CD4-positive, alpha-beta T cell treated with Interleukin-2 at 100 ng/mL for 4 hours (primary cell): ENCODE measurements around the gene YEATS2.
"Not testable (repeated sequence)": the region's sequence is repeated elsewhere in the genome, so short reads cannot be mapped to it uniquely, and the experiment has no call there.

ENCODE experiments used
- DNase-seq: peaks from one replicate; pipeline ENCODE4 v3.0.0-alpha.2; 2020; ENCODE audit warnings: low spot score

Gene YEATS2

DNA sequence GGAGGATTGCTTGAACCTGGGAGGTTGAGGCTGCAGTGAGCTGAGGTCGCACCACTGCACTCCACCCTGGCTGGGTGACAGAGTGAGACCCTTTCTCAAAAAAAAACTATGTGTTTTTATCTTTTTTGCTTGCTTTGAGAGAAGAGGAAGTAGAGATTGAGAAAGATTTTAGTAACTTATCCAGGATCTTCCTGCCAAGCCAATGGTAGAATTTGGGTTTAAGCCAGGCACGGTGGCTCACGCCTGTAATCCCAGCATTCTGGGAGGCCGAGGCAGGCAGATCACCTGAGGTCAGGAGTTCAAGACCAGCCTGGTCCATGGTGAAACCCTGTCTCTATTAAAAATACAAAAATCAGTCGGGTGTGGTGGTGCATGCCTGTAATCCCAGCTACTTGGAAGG is 78.9 kb downstream of the YEATS2 start:
- not testable (repeated sequence) for DNase-seq

DNA sequence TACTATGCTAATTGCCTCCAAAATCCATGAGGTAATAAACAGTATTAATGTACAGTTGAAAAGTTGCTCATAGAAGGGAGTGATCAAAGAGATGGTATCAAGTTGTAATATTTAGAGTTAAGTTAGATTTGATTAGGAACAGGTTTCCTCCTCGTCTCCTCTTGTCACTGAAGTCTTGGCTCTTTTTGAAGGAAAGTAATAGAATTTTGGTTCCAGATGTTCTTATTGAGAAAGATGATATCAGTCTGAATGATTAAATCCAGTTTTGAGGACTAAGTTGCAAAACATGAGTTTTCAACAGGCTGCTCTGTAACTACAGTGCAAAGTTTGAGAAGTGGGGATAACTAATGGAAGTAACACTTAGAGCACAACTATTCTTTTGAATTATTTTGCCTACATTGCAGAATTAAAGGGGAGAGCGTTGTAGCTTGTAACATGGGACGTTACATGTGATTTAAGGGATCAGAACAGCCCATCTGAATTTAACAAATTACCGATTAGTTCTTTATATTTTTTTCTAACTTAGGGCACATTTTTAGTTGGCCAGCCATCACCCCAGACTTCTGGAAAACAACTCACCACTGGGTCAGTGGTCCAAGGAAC is 79.5 kb downstream of the YEATS2 start:
- no peak for DNase-seq

DNA sequence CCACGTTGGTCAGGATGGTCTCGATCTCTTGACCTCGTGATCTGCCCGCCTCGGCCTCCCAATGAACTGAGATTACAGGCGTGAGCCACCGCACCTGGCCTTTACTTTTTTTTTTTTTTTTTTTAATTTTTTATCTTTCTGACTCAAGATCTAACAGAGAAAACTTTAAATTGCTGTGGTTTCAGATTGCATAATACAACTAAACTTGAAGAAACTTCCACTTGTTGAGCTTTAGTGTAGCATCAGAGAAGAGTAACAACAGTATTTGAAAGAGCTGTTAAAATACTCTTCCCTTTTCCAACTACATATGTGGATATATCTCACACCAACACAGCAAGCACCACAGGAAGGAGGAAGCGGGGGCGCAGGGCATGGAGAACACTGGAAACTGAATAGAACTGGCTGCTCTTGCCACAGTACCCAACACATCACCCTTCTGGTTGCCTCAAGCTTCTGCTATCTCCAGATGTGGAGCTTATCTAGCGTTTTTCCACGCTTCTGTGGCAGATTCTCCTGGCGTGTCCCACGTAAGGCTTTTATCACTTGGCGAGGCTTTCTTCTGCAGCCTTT is 82.4 kb downstream of the YEATS2 start:
- no peak for DNase-seq

DNA sequence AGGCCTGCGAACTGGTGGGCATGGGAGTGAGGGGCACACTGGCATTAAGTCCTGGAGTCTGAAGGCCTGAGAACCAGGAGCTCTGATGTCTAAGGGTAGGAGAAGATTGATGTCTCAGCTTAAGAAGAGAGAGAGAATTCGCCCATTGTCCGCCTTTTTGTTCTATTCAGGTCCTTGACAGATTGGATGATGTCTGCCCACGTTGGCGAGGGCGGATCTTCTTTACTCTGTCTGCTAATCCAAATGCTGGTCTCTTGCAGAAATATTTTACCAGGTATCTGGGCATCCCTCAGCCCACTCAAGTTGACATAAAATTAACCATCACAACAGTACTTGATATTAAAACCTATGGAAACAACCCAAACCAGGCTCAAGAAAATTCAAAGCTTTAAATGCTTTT is 83.6 kb downstream of the YEATS2 start:
- no peak for DNase-seq

DNA sequence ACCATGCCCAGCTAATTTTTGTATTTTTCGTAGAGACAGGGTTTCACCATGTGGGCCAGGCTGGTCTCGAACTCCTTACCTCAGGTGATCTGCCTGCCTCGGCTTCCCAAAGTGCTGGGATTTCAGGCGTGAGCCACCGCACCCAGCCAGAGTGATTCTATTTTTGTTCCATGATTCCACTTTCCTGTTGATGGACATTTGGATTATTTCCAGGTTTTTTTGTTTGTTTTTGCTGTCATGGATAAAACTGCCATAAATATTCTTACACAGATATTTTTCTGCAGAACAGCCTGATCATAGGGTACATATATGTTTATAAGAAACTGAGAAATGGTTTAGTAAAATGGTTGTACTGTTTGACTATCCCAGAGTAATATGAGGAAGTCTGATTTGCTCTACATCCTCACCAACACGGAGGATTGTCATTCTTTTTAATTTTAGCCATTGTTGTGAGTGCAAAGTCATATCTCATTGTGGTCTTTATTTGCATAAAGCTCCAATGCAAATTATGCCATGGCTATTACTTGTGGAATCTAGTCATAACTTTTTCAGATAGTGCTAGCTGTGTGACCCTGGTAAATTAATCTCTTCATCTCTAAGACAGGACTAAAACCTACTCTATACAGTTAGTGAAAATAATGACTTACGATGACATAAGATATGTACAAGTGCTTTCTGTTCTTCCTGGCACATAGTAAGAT is 85.1 kb downstream of the YEATS2 start:
- no peak for DNase-seq

DNA sequence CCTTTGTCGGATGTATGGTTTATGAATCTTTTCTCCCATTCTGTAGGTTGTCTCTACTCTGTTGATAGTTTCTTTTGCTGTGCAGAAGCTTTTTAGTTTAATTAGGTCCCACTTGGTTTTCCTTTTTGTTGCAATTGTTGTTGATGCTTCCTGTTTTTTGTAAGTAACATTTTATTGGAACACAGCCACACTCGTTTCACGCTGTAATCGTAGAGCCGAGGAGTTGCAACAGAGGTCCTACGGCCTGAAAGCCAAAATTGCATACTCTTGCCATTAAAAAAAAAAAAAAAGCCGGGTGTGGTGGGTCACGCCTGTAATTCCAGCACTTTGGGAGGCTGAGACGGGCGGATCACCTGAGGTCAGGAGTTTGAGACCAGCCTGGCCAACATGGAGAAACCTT is 86.9 kb downstream of the YEATS2 start:
- DNase-seq, result not testable (repeated sequence)

DNA sequence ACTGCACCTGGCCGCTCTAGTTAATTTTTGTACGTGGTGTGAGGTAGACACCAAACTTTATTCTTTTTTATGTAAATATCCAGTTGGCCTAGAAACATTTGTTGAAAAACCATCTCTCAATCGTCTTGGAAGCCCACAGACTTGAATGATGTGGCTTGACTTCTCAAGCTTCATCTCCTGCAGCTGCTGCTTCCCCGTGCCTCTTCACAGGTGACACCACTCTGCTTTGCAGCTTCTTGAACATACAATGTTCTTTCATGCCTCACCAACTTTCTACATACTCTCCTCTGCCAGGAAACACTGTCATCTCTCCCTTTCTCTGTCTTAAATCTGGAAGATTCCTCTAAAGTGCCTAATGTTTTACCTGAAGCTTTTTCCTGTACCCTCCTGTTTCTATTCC is 92.2 kb downstream of the YEATS2 start:
- no peak for DNase-seq

DNA sequence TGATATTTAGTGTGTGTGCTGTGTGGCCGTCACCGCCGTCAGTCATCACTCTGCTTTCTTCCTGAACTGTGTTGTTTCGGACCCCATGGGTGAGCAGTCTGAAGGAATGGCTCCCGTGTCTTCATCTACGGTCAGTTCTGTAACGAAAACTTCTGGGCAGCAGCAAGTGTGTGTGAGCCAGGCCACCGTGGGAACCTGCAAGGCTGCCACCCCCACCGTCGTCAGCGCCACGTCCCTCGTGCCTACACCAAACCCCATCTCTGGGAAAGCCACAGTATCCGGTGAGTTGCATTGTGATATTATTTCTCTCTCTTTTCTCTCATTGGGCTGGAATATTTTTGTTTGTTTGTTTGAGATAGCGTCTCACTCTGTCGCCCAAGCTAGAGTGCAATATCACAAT is 93.1 kb downstream of the YEATS2 start:
- no peak for DNase-seq

DNA sequence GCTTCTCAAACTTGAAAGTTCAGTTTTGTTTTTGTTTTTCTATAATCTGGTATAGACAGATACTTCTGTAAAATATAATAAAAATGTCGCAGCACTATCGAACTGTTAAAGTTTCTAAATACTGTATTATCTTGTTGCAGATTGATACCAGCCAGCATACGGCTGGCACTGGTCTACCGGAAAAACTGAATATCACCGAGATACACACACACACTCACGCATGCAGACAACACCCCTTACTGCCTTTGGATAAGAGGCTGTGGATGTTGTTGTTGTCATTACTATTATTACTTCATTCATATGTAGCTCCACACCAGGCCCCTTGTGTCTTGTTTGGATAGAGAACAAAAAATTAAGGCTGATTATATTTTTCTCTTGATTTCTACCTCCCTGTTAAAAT is 95.4 kb downstream of the YEATS2 start:
- DNase-seq, result no peak

DNA sequence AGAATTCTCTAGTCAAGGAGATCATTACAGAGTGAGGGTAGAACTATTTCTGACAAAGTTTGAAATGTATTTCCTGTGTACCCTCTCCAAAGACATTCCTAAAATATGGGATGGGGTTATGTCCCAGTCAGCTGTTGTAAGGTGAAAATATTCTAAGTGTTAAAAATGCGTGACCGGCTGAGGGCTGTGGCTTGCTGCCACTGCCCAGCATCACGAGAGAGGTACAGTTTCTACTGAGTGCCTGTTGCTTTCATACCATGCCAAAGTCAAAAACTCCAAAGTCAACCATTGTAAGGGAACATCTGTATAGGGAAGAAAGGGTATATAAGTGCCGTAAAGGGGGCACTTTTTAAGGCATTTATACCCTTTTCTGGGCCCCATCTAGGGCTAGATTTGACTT is 96.9 kb downstream of the YEATS2 start:
- DNase-seq, result no peak

DNA sequence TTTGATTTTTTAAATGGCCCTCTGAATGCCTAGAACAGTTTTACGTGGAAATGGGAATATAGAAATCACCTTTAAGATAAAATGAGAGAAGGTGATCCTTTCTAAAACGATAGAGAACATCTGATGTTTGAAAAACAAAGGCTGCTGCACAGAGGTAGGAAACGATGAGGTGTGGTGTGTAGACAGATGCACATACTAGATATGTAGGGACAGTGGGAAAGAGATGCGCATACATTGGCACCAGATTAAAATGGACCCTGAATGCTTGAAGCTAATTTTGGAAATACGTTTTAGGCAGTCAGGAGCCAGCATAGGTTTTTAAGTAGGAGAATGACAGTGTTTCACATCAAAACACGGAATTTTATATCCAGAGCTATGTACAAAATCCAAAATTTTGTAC is 98.8 kb downstream of the YEATS2 start:
- DNase-seq, result no peak

DNA sequence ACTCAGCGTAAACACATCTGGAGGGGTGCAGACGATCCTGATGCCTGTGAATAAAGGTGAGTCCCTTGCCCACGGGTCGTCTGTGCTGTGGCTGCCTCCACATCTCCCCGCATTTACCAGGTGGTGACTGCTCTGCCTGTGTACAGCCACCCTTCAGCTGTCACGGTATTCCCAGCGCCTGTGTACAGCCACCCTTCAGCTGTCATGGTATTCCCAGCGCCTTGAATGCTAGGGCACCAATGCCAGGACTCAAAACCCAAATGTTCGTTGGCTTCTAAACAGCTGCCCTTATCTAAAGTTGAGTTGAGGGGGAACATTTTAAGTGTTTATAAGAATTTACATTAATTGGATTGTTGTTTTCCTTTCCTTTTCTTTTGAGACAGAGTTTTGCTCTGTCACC is 100.4 kb downstream of the YEATS2 start:
- no peak for DNase-seq

DNA sequence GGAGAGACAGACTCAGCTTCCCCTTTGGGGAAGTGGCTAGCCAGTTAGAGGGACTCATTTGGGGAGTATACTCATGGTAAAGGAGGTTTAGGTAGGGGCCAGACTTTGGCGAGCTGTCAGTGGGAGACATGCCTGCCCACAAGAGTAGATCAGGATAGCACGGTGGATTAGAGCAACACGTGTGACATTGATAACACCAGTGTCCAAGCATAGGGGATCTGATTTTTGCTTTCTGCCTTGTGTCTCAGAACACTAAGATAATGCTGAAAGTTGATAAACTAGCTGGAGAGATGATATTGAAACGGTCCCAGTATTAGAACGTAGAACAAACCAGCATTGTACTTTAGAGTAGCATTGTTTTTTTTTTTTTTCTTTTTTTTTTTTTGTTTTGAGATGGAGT is 101.9 kb downstream of the YEATS2 start:
- DNase-seq, result no peak

DNA sequence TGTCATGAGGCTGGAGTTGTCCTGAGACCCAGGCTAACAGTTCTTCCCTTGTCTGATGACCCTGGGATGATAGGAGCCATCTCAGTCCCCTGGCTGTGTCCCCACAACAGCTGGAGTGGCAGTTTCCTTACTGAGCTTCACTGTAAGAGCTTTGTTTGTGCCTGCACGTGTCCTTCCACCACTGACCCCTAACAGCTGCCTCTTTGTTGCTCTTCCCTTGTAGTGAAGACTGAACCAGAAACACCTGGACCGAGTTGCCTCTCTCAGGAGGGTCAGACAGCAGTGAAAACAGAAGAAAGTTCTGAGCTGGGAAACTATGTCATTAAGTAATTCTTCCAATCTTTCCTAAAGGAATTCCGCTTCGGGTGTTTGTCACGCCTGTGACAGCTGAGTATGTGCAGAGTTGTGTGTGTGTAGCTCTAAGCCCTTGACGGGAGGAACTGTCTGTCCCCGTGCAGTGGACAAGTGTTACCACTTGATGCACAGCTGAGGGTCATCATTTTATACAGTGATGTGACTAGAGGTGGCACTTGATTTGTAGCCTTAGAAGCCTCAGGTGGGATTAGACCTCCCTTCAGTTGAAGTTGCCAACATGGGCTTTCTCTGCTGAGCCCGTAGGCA is 102.8 kb downstream of the YEATS2 start:
- no peak for DNase-seq

DNA sequence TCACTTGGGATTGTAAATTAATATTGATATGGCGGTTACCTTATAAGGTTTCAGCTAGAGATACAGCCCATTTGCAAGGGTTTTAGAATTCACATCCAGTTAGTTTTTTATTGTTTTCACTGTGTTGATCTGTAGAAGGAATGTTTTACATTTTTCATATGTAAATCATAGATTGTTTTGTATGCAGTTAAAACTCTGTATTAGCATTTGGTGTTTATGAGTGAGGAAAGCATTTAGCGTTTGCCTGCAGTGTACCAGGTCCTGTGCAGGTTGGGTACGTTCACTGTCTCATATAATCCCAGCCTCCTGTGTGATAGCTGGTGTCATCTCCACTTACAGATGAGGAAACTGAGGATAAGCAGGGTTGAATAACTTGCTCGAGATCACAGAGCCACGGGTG is 104.0 kb downstream of the YEATS2 start:
- DNase-seq, result no peak

DNA sequence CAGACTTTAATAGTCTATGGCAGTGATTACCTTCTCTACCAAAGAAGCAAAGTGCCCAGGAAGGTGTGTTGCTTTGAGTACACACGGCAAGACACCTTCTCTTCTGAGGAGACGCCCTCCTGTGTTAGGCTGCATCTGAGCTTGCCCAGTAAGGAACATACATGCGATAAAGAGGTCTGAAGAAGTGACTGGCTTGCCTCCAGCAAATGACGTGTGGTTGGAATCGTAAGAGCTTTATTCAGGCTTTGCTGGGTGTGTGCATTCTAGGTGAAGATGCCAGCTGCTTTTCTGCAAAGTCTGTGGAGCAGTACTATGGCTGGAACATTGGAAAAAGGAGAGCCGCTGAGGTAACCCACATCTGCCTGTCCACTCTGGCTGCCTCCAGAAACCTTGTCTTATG is 105.4 kb downstream of the YEATS2 start:
- no peak for DNase-seq

DNA sequence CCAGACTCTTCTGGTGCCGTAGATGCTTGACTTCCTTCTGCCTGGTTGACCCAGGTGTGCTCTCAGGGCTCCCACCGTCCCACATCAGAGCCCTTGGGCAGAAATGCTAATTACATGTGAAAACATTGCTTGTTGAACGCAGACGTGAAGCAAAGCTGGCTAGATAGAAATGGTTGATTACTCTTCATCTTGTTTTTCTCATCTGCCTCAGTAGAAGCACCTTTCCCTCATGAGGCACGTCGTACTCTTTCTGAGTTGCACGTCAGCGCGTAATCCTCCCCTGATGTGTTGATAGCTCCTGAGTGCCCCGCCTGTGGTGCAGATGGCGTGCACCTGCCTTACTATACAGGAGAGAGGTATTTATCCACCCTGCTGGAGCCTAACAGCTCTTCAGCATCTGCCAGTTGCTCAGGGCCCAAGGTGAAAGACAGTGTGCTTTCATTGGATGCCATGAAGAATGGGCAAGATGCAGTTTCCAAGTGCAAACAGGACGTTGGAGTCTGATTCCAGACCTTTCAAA is 109.7 kb downstream of the YEATS2 start:
- no peak for DNase-seq

DNA sequence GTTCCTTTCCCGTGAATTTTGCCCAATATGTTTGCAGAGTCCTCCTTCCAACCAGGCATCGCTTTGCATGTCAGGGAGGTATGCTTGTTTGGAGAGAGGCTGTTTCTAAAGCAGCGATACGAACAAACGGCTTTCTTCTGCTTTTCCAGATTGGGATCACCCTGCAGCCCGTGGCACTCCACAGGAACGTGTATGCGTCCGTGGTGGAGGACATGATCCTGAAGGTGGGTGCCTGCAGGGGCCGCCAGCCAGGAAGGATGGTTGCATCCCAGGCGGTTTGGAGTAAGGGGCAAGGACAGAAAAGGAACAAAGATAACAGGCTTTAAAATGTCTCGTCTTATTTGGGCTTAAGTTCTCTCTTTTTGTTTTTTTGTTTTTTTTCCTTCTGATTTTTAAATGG is 110.3 kb downstream of the YEATS2 start:
- no peak for DNase-seq

DNA sequence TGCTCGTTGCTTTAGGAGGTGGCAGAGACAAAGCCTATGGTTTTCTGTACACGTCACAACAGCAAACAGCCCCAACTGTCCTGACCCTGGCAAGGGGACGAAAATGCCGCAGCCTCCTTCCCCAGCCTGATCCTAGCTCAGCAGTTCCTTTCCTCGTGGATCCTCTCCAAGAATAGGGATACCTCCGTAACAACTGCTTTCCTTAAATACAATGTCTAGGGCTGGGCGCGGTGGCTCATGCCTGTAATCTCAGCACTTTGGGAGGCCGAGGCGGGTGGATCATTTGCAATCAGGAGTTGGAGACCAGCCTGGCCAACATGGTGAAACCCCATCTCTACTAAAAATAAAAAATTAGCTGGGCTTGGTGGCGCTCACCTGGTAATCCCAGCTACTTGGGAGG is 110.8 kb downstream of the YEATS2 start:
- DNase-seq, result no peak

DNA sequence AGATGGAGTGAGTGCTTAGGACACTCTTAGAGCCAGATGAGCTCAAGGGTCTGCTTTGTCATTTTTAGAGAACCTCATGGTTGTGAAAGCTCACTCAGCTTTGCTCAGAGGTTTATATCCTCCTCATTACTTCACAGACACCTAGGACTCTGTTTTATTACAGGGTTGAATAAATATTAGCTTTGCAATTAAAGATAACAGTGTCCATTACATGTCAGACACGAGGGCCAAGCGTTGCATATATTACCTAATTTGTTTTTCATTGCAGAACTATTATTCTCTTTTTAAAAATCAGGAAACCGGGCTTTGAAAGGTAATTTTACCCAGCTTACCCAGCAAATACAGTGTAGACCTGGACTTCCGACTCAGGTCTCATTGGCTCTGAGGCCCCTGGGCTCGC is 111.7 kb downstream of the YEATS2 start:
- DNase-seq, result no peak

DNA sequence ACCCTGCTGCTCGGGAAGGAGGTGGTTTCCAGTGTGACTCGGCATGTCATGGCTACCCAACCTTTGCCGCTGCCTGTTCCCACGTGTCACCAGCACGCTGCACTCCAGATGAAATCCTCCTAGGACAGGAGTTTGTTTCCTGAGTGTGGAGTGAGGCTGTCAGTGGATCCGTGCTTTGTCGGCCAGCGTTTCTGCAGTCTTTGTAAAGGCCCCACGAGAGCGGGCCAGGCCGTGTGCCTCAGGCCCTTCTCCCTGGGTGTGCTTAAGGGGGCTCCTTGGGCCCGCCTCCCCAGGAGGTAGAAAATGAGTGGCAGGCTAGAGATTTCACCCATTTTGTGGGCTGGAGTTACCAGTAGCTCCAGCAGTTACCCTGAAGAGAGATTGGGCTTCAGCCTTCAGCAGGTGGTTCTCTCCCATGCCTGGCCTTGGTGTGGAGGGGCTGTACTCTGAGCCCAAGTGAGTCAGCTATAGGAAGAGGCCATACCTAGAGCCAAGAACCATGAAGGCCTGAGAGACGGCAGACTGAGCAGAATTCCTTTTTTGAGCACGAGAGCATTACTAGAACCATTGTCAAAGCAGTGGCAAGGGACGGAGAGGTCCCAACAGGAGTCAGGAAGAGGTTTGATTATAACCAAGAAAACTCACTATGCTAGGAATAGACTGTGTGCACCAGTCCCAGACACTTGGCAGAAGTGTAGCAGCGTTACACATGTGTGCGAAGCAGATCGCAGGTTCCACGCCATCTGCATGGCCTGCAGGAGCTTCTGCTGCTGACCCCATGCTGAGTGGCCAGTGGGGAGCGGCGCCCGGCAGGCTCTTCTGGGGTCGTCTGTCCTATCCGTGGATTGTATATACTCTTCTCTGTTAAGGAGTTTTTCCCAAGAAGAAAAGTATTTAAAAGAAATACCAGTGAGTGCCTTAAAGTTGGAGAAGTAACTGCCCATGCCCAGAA is 113.3 kb downstream of the YEATS2 start:
- DNase-seq, result no peak

DNA sequence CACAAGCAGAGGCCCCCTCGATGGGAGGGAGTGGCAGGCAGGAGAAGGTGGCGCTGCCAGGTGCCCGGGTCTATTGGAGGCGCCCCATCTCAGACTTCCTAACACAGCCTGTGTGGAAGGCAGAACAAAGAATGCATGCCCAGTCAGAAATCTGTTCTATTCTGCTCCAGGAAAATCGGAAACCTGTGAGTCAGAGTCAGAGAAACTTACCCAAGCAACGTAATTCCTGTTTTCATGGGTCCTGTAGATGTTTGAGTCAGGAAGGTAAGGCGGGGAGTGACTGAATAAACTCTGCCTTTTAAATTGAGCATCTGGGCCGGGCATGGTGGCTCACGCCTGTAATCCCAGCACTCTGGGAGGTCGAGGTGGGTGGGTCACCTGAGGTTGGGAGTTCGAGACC is 114.0 kb downstream of the YEATS2 start:
- no peak for DNase-seq
